MM.1S (cell line): ENCODE results near the gene SIGLEC6.

Source experiments
- DNase-seq: peaks from one replicate; pipeline ENCODE4 v3.0.0-alpha.2; 2015
- H2AFZ ChIP-seq: fragments of 300-600 bp; sonication (generic); 2 replicates; pipeline ENCODE4 v1.6.0; 2016; ENCODE audit warnings: antibody characterized with exemption, low read length
- H3F3A ChIP-seq: fragments of 300-600 bp; sonication (generic); 2 replicates; pipeline ENCODE4 v1.6.1; 2016; ENCODE audit warnings: mild to moderate bottlenecking, antibody characterized with exemption, low read length, moderate library complexity, mixed read lengths; ENCODE audit not compliant: insufficient read depth
- H3K27ac ChIP-seq: fragments of 300-600 bp; sonication (generic); 2 replicates; pipeline ENCODE4 v1.5.1; 2016; ENCODE audit warnings: mild to moderate bottlenecking, low read length
- H3K27me3 ChIP-seq: fragments of 300-600 bp; sonication (generic); replicated peaks from 2 replicates; pipeline ENCODE4 v1.6.0; 2016; ENCODE audit warnings: low read length; ENCODE audit not compliant: insufficient read depth
- H3K36me3 ChIP-seq: fragments of 300-600 bp; sonication (generic); replicated peaks from 2 replicates; pipeline ENCODE4 v1.6.1; 2016; ENCODE audit warnings: mild to moderate bottlenecking, low read length, mixed read lengths; ENCODE audit not compliant: insufficient read depth
- H3K4me1 ChIP-seq: fragments of 300-600 bp; sonication (generic); 2 replicates; pipeline ENCODE4 v1.6.1; 2016; ENCODE audit warnings: low read length, mixed read lengths
- H3K4me2 ChIP-seq: fragments of 300-600 bp; sonication (generic); 2 replicates; pipeline ENCODE4 v1.6.0; 2016; ENCODE audit warnings: low read depth, low read length
- H3K4me3 ChIP-seq: fragments of 300-600 bp; sonication (generic); 2 replicates; pipeline ENCODE4 v1.5.1; 2016; ENCODE audit warnings: low read length, mixed read lengths
- H3K79me2 ChIP-seq: fragments of 300-600 bp; sonication (generic); 2 replicates; pipeline ENCODE4 v1.6.1; 2016; ENCODE audit warnings: mixed run types, low read length, mixed read lengths
- H3K9ac ChIP-seq: fragments of 300-600 bp; sonication (generic); 2 replicates; pipeline ENCODE4 v1.6.1; 2016; ENCODE audit warnings: low read length, mixed read lengths
- H3K9me2 ChIP-seq: fragments of 300-600 bp; sonication (generic); replicated peaks from 2 replicates; pipeline ENCODE4 v1.6.1; 2016; ENCODE audit warnings: mild to moderate bottlenecking, low read length, mixed read lengths; ENCODE audit not compliant: insufficient read depth
- H3K9me3 ChIP-seq: fragments of 300-600 bp; sonication (generic); replicated peaks from 2 replicates; pipeline ENCODE4 v1.6.1; 2016; ENCODE audit warnings: mild to moderate bottlenecking, low read length, mixed read lengths; ENCODE audit not compliant: insufficient read depth
- H4K20me1 ChIP-seq: fragments of 300-600 bp; sonication (generic); 2 replicates; pipeline ENCODE4 v1.6.1; 2016; ENCODE audit warnings: mild to moderate bottlenecking, low read length, moderate library complexity, mixed read lengths; ENCODE audit not compliant: insufficient read depth
- EZH2 ChIP-seq: fragments of 300-600 bp; sonication (generic); optimal IDR thresholded peaks from 2 replicates; pipeline ENCODE3; 2017; ENCODE audit warnings: low read depth, mild to moderate bottlenecking, antibody characterized with exemption, low read length, mixed read lengths
- EZH2phosphoT487 ChIP-seq: fragments of 300-600 bp; sonication (generic); IDR thresholded peaks from 2 replicates; pipeline ENCODE4 v1.6.1; 2018; ENCODE audit warnings: antibody characterized with exemption, low read length
- TF ChIP-seq, protein P1 (sequence below): fragments of 300-600 bp; sonication (generic); IDR thresholded peaks from 2 replicates; pipeline ENCODE4 v1.5.1; 2016; ENCODE audit warnings: antibody characterized with exemption, low read length, mixed read lengths

The SIGLEC6 gene

DNA sequence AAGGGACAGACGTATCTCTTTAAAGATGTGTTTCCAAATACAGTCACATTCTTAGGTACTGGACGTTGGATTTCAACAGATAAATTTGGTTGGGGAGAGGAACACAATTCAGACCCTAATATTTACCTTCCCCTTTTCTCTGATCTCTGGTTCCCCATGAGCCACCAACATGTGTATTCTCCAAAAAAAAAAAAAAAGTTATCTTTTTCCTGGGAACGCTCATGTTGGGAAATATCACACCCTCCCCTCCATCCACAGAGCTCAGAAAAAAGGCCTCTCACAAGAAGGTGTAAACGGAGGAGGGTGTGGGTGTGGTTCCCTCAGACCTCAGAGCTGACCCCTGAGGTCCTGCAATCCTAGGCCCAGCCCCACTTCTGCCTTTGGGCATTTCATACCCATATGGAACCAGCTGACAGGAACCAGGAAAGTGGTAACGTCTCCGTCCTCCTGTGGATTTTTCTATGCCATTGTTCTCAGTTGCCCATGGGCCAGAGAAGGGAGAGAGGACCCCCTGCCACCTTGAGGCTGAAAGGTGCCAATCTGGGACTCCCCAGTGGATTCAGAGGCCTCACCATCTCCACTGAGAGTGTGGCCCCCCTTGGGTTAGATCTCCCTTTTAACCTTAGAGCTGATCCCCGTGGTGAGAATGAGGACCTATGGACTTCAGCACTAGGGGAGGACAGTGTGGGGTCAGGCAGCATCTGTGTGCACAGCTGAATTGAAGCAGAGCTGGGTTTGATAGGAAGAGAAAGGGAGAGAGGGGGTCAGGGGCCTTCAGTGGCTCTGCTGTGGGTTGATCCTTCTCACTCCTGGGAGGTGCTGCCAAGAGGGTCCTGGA lies 21.4 kb downstream of the SIGLEC6 start:
- no peak overlapping the region for H3K27ac ChIP-seq
- H3K9me3 ChIP-seq, result no peaks in the 10 kb centered on the region
- no peak overlapping the region for H3K9ac ChIP-seq
- H3K9me2 ChIP-seq, result no peaks in the 10 kb centered on the region
- H3F3A ChIP-seq, result no peaks in the 10 kb centered on the region
- no peak overlapping the region for H2AFZ ChIP-seq
- H3K36me3 ChIP-seq, result no peaks in the 10 kb centered on the region
- H3K4me3 ChIP-seq, result no peak overlapping the region
- TF ChIP-seq, protein P1, sequence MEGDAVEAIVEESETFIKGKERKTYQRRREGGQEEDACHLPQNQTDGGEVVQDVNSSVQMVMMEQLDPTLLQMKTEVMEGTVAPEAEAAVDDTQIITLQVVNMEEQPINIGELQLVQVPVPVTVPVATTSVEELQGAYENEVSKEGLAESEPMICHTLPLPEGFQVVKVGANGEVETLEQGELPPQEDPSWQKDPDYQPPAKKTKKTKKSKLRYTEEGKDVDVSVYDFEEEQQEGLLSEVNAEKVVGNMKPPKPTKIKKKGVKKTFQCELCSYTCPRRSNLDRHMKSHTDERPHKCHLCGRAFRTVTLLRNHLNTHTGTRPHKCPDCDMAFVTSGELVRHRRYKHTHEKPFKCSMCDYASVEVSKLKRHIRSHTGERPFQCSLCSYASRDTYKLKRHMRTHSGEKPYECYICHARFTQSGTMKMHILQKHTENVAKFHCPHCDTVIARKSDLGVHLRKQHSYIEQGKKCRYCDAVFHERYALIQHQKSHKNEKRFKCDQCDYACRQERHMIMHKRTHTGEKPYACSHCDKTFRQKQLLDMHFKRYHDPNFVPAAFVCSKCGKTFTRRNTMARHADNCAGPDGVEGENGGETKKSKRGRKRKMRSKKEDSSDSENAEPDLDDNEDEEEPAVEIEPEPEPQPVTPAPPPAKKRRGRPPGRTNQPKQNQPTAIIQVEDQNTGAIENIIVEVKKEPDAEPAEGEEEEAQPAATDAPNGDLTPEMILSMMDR, result no peak
- TF ChIP-seq EZH2 (no peak), EZH2phosphoT487 (no peak)
- no peak for DNase-seq
- no peaks in the 10 kb centered on the region for H3K27me3 ChIP-seq
- no peaks in the 10 kb centered on the region for H3K79me2 ChIP-seq
- H3K4me1 ChIP-seq, result no peaks in the 10 kb centered on the region
- H3K4me2 ChIP-seq, result no peak overlapping the region
- H4K20me1 ChIP-seq, result no peaks in the 10 kb centered on the region; the same call in 1 of the 2 replicates

- Histone ChIP-seq H3K9me3 (no peaks in the 10 kb centered on the region), H3K4me1 (no peaks in the 10 kb centered on the region)
These were observed 23.3 kb downstream of the SIGLEC6 start for GRCh38 chr19:51508059-51508733.

DNA sequence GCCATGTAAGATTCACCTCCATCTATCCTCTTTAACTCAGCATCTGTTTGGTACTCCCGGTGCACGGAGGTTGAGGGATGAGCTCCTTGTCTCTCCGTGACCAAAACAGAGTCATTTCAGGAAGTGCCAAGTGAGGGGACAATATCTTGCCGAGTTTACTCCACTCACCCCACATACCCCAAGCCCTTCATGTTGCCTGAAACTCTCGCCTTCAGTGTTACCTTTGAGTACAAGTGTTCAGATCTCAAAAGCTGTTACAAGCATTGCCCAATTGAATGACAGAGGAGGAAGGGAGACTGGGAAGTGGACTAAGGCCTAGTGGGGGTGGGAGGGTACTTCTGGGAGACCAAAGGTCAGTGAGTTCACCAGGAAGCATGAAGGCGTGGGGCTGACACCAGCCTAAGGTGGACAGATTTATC lies 23.8 kb downstream of the SIGLEC6 start:
- H3K9ac ChIP-seq, result no peak overlapping the region
- H2AFZ ChIP-seq, result no peak overlapping the region
- no peaks in the 10 kb centered on the region for H3K27me3 ChIP-seq
- H3K79me2 ChIP-seq, result no peaks in the 10 kb centered on the region
- H3K4me2 ChIP-seq, result no peak overlapping the region
- H3K36me3 ChIP-seq, result no peaks in the 10 kb centered on the region
- no peaks in the 10 kb centered on the region; the same call in 1 of the 2 replicates for H4K20me1 ChIP-seq
- no peak overlapping the region for H3K27ac ChIP-seq
- no peaks in the 10 kb centered on the region for H3K9me3 ChIP-seq
- H3F3A ChIP-seq, result no peaks in the 10 kb centered on the region
- no peaks in the 10 kb centered on the region for H3K4me1 ChIP-seq
- H3K4me3 ChIP-seq, result no peak overlapping the region
- H3K9me2 ChIP-seq, result no peaks in the 10 kb centered on the region
- no peak for DNase-seq
- TF ChIP-seq, protein P1, result no peak
- TF ChIP-seq EZH2 (no peak), EZH2phosphoT487 (no peak)

More at GRCh38 chr19:51508059-51508733, 23.3 kb downstream of the SIGLEC6 start:
- no peak for TF ChIP-seq EZH2phosphoT487
- no peak for TF ChIP-seq EZH2
- TF ChIP-seq, protein P1, result no peak
- no peaks in the 10 kb centered on the region for H3K27me3 ChIP-seq
- H3K79me2 ChIP-seq, result no peaks in the 10 kb centered on the region
- no peak overlapping the region for H2AFZ ChIP-seq
- H3F3A ChIP-seq, result no peaks in the 10 kb centered on the region
- H3K4me2 ChIP-seq, result no peak overlapping the region
- no peaks in the 10 kb centered on the region for H3K9me2 ChIP-seq
- H3K4me3 ChIP-seq, result no peak overlapping the region
- no peaks in the 10 kb centered on the region for H3K36me3 ChIP-seq
- no peak overlapping the region for H3K27ac ChIP-seq
- H3K9ac ChIP-seq, result no peak overlapping the region
- H4K20me1 ChIP-seq, result no peaks in the 10 kb centered on the region; the same call in 1 of the 2 replicates
- DNase-seq, result no peak
